Measurements from ENCODE around the gene POLR2E. TPM values are rescaled to one million over a fixed set of nuclear protein-coding genes. Genes with fewer than 3 reads are reported as not detected.

The POLR2E gene
- total and polyA plus RNA-seq, 2 donors (not counting 1 experiment from before 2014, with no cell fraction given) = 103 to 121 TPM

DNA sequence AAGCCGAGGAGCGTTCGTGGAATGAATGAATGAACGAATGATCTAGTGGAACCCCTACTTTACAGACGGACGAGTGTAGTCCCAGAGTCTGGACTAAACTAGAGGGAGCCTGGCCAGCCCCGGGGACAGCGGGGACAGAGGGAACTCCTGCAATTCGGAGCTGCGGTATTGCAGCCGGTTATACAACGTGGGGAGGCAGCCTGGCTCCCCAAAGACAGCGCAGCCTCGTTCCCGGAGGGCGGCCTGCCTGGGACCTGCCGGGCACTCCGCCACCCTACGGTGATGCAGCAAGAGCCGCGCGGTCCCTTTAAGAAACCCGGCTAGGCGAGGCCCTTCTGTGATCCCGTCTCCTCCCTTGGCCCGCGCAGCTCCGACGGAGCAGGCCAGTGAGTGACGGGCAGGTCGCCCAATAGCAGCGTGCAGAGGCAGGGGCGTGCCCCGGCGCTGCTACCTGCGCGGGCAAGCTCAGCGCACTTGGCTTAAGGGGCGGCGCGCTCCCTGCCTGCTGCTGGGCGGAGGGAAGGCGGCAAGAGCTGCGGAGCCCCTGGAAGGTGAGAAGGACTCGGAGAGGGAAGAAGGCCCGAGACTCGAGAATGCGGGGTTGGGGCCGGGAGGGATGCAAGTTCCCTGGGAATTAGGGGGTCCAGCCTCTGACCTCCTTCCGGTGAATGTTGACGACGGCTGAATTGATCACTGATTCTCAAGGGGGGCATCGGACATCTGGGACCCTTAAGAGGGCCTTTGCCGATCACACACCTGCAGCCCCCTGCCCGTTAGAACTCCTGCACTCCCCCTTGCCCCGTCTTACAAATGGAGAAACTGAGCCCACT is 55.3 kb downstream of the POLR2E start, which contains the start of gene ABCA7:
TSS of gene ABCA7 (plus strand) at position 462 of the 830 bp plus-strand sequence. CDS start 1,255 bp downstream, outside the sequence.
- Mint-ChIP-seq H3K27ac (peak within 1 kb of the TSS; percentile 99), H3K4me1 (peaks cover 51% of the 10 kb centered on the region), H3K27me3 (no peaks in the 10 kb centered on the region), H3K9me3 (ENCODE audit: insufficient read depth) (no peaks in the 10 kb centered on the region), H3K4me3 (peak within 1 kb of the TSS; percentile 97)
- POLR2A ChIA-PET = interaction anchor here (0.5 to 6.8 kb wide), 18 partner anchors 12 to 986 kb away, joined by 3 to 91 read pairs (median 6); partner anchors contain the start of genes ARHGAP45, CNN2, GPX4 and RNU6-2
- Histone ChIP-seq H3K9ac (ENCODE audit: low read length) (peak within 1 kb of the TSS; percentile 85), H3K4me1 (ENCODE audit: control insufficient read depth in 2 of 2, insufficient read depth in 2 of 2, low read length in 2 of 2) (peaks cover 39 to 66% of the 10 kb centered on the region in 2 donors), H4K20me1 (ENCODE audit: control insufficient read depth, insufficient read depth, low read length, poor library complexity, severe bottlenecking) (peaks cover 60% of the 10 kb centered on the region), H3K9me3 (ENCODE audit: control extremely low read depth in 1 of 3, control insufficient read depth in 2 of 3, insufficient read depth in 1 of 3, low read length in 2 of 3) (peaks cover 0 to 2% (median 0%) of the 10 kb centered on the region in 3 donors), H2AFZ (ENCODE audit: insufficient read depth, low read depth, low read length, poor library complexity, severe bottlenecking) (peak within 1 kb of the TSS; percentile 60), H3K27ac (ENCODE audit: low read length in 2 of 2) (peak within 1 kb of the TSS; percentile 81 to 92), H3K79me2 (ENCODE audit: control insufficient read depth, insufficient read depth, low read length) (peaks cover 43% of the 10 kb centered on the region), H3K27me3 (replicated peaks in 1 of 4; ENCODE audit: control extremely low read depth in 1 of 4, control insufficient read depth in 3 of 4, insufficient read depth in 4 of 4, low read length in 3 of 4) (no peaks in the 10 kb centered on the region), H3K36me3 (replicated peaks in 1 of 2; ENCODE audit: control extremely low read depth in 1 of 2, control insufficient read depth in 1 of 2, extremely low read depth in 1 of 2, insufficient read depth in 2 of 2, low read length in 1 of 2) (peaks cover 0 to 49% of the 10 kb centered on the region in 2 experiments), H3K4me2 (replicated peaks; ENCODE audit: low read depth, low read length, poor library complexity, severe bottlenecking) (peak within 1 kb of the TSS; percentile 92), H3K4me3 (ENCODE audit: control extremely low read depth in 1 of 5, extremely low read depth in 1 of 5, insufficient read depth in 1 of 5, low read depth in 2 of 5, low read length in 4 of 5) (peak within 1 kb of the TSS; percentile 69 to 90 (median 75))
- 1% methylated on average over 52 of the region's 56 CpGs for WGBS (ENCODE audit: insufficient coverage)
- DNase-seq (peak; percentile 98), ATAC-seq (ENCODE audit: low read depth) (peak; percentile 78)
- CTCF ChIA-PET = interaction anchor here (1.1 to 4.5 kb wide), 8 partner anchors 12 to 205 kb away, joined by 3 to 35 read pairs (median 6); partner anchors contain the start of genes ARHGAP45, CNN2, RNU6-2 and WDR18
- intact Hi-C loops (cut with micrococcal nuclease) = loop anchor here (1.0 to 2.0 kb wide), 5 partner anchors 19 to 63 kb away; partner anchors contain the start of genes GPX4, POLR2E, RNU6-2 and TMEM259
- TF ChIP-seq EZH2 (IDR thresholded peaks at IDR 0.05; ENCODE audit: borderline replicate concordance, insufficient read depth, low read depth, low read length, poor library complexity, severe bottlenecking) (no peak), CTCF (IDR thresholded peaks at IDR 0.05) (no peak)

Data from B cell (primary cell).